Activated CD8-positive, alpha-beta memory T cell treated with anti-CD3 and anti-CD28 coated beads, Interleukin-2, amount 10 ng/mL, durations not matched to agents 7 days and 5 days (primary cell): ENCODE data around the gene GPR157. TPM values are rescaled to one million over a fixed set of nuclear protein-coding genes. Genes with fewer than 3 reads are reported as not detected.

Experiments
- ATAC-seq: fragments of 150-1000 bp; cut with Tn5 transposase; one replicate; pipeline ENCODE4 v1.10.0; 2021; ENCODE audit warnings: moderate library complexity
- CTCF ChIA-PET: fragments of 350-600 bp; sonication (Branson Sonifier 250); formaldehyde crosslinking; loops from one replicate; lab custom pipeline; 2021; ENCODE audit warnings: antibody characterized with exemption; lab: Charles Lee
- DNase-seq: peaks from one replicate; pipeline ENCODE4 v3.0.0-alpha.2; 2020
- H3K27ac Mint-ChIP-seq: one replicate; pipeline ENCODE4 v1.8.0; 2021; ENCODE audit warnings: mild to moderate bottlenecking, mixed read lengths
- H3K27me3 Mint-ChIP-seq: one replicate; pipeline ENCODE4 v1.8.0; 2021; ENCODE audit warnings: mixed read lengths
- H3K36me3 Mint-ChIP-seq: one replicate; pipeline ENCODE4 v1.8.0; 2021; ENCODE audit warnings: mild to moderate bottlenecking, mixed read lengths
- H3K4me1 Mint-ChIP-seq: one replicate; pipeline ENCODE4 v1.8.0; 2021; ENCODE audit warnings: mixed read lengths
- H3K4me3 Mint-ChIP-seq: one replicate; pipeline ENCODE4 v1.8.0; 2021; ENCODE audit warnings: mild to moderate bottlenecking, moderate library complexity, mixed read lengths
- H3K9me3 Mint-ChIP-seq: one replicate; pipeline ENCODE4 v1.8.0; 2022; ENCODE audit warnings: low read depth, mixed read lengths
- total RNA-seq, 2 experiments: library from RNA; stranded (reverse); gene quantifications; one replicate each; pipeline ENCODE4 v1.2.3, GENCODE V29; 2021

The GPR157 gene
- total RNA-seq, 2 experiments from 2014 or later: 3.6 to 4.5 TPM

- Mint-ChIP-seq H3K9me3 (no peaks in the 10 kb centered on the region), H3K4me3 (no peak overlapping the region), H3K27me3 (peaks cover 7% of the 10 kb centered on the region), H3K4me1 (no peaks in the 10 kb centered on the region), H3K36me3 (peaks cover 2% of the 10 kb centered on the region), H3K27ac (no peak overlapping the region)
- no peak for DNase-seq
- ATAC-seq: no peak
- CTCF ChIA-PET: interaction anchor here (0.6 to 1.3 kb wide), 4 partner anchors 40 to 434 kb away, joined by 3 to 4 read pairs (median 4); no protein-coding TSS in a partner anchor
These were observed 71.1 kb downstream of the GPR157 start for GRCh38 chr1:9057851-9058250.

- CTCF ChIA-PET: no interaction called here
- Mint-ChIP-seq H3K36me3 (no peaks in the 10 kb centered on the region), H3K27me3 (peaks cover 24% of the 10 kb centered on the region), H3K4me1 (no peaks in the 10 kb centered on the region), H3K9me3 (no peaks in the 10 kb centered on the region), H3K27ac (no peak overlapping the region), H3K4me3 (no peak overlapping the region)
- no peak for DNase-seq
- no peak for ATAC-seq
These were observed 76.4 kb downstream of the GPR157 start for GRCh38 chr1:9052272-9053049.

- DNase-seq (no peak), ATAC-seq (no peak)
- Mint-ChIP-seq H3K27ac (no peak overlapping the region), H3K36me3 (no peaks in the 10 kb centered on the region), H3K4me3 (no peak overlapping the region), H3K9me3 (no peaks in the 10 kb centered on the region), H3K4me1 (no peaks in the 10 kb centered on the region), H3K27me3 (peaks cover 31% of the 10 kb centered on the region)
- CTCF ChIA-PET: interaction anchor here (0.7 to 2.7 kb wide), 2 partner anchors 42 to 47 kb away, joined by 3 to 8 read pairs; no protein-coding TSS in a partner anchor
These were observed 77.5 kb downstream of the GPR157 start for GRCh38 chr1:9051379-9051778.

GRCh38 chr1:9050803-9051202 is 78.1 kb downstream of the GPR157 start:
- CTCF ChIA-PET: interaction anchor here (0.7 to 2.7 kb wide), 2 partner anchors 42 to 46 kb away, joined by 3 to 8 read pairs; no protein-coding TSS in a partner anchor
- Mint-ChIP-seq H3K9me3 (no peaks in the 10 kb centered on the region), H3K27ac (no peak overlapping the region), H3K4me1 (no peaks in the 10 kb centered on the region), H3K4me3 (no peak overlapping the region), H3K27me3 (peaks cover 34% of the 10 kb centered on the region), H3K36me3 (no peaks in the 10 kb centered on the region)
- DNase-seq (no peak), ATAC-seq (no peak)

Other genes starting within 250 kb of the GPR157 start
- 10 to 100 TPM in 1 of 2 experiments, 1 to 10 TPM in 1; 4.8 to 10.1 TPM for gene CA6, start 183.2 kb downstream of the GPR157 start, total RNA-seq
- gene SLC2A7, start 102.7 kb downstream of the GPR157 start, total RNA-seq: not detected
- not detected for gene SLC2A5, start 59.5 kb downstream of the GPR157 start, total RNA-seq
- 10 to 100 TPM; 13.2 to 13.5 TPM for gene H6PD, start 105.7 kb upstream of the GPR157 start, total RNA-seq
- gene SPSB1, start 163.8 kb upstream of the GPR157 start, total RNA-seq: 1 to 10 TPM; 8.2 to 9.0 TPM